Measurements from ENCODE around the gene PRR13.

DNA sequence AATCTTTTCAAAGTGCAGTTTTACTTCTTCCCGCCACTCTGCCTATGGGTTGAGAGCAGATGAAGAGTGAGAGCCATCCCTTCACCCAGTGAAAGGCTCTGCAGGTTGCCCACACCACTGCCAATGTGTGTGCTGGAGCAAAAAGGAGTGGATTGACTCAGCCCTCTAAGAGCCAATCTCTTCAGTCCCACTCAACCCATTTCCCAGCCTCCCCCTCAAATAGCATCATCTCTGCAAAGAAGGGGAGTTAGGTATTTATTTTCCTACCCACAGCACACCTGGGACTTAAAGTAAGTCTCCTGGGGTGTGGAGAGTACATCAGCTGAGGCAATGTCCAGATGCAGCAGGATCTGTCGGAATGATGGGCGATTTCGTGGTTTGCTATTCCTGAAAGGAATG lies 42.4 kb downstream of the PRR13 start:
- TF ChIP-seq POLR2A (IDR thresholded peaks at IDR 0.05; ENCODE audit: low read length) (no peak), GATA1 (IDR thresholded peaks at IDR 0.05; ENCODE audit: low read depth, low read length) (no peak)

Measured in erythroblast (primary cell).